Left lobe of liver (tissue), 1 donor: Measurements from ENCODE around the gene SNAP25. TPM values are rescaled to one million over a fixed set of nuclear protein-coding genes. Genes with fewer than 3 reads are reported as not detected.

Experiments
- total RNA-seq: library from RNA; stranded (reverse); gene quantifications from one replicate; pipeline ENCODE4 v1.2.1, GENCODE V29; 2021
- donor health status: DM: no; HTN: yes; CAD: no.

The SNAP25 gene
- total RNA-seq, 1 donor from 2014 or later = not detected

Other genes starting within 250 kb of the SNAP25 start
- 5.0 TPM for gene ANKEF1, start 183.8 kb upstream of the SNAP25 start, total RNA-seq
- gene MKKS, start 215.4 kb downstream of the SNAP25 start, total RNA-seq = 12.1 TPM
- 3.0 TPM for gene SLX4IP, start 216.5 kb downstream of the SNAP25 start, total RNA-seq